HG03442 (cell line): ENCODE data around the gene ZBTB18.
"Not testable (repeated sequence)": the region's sequence is repeated elsewhere in the genome, so short reads cannot be mapped to it uniquely, and the experiment has no call there.

ENCODE experiments used
- ATAC-seq: cut with Tn5 transposase; IDR thresholded peaks from one replicate; pipeline ENCODE4 v1.9.1; 2021; ENCODE audit warnings: mild to moderate bottlenecking, moderate library complexity; ENCODE audit not compliant: unreplicated experiment

The ZBTB18 gene

DNA sequence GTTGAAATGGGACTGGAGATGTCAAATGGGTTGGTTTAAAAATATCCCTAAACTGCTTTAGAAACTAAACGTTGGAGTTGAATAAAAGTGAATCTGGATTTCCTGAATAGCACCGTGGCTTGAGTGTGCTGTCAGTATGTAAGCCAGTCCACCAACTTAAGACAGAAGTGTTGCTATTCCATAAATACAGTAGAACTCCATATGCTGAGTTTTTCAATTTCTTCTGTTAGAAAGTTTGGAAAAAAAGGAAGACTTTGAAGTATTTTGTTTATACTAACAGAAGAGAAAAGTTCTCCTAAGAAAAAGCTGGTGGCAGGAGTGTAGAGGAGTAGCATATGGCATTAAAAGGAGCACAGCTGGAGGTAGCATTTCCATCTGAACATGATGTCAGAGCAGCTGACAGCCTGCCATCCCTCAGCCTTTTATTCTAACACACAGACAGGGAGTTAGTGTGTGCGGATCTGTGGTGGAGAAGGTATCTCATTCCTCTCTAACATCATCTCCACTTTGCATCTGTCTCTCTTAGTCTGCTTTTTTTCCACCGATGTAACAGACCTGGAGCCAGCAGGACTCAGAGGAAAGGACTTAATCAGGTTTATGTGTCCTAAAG is at the start of gene ZBTB18:
Gene ZBTB18, plus strand, starts transcription at position 449 of the 610 bp plus-strand sequence. Its CDS starts 149 bp downstream, at position 598.
- no peak for ATAC-seq

DNA sequence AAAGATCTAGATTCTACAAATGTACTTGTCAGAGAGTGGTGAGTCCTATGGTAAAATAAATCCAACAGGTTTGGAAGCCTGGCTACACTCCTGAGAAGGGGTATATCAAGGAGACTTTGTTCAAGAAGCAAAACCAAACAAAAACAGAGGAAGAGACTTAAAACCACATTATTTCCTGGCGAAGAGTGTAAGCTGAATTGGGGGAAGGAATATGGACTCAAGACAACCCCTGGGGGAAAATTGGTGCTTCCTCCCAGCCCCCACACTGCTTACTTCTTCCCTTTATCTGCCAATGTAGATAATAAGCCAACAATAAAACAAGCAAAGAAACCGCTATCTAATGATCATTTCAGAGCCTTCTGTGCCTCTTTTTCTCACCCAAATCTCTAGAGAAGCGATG is 48.4 kb upstream of the ZBTB18 start:
- ATAC-seq, result no peak

DNA sequence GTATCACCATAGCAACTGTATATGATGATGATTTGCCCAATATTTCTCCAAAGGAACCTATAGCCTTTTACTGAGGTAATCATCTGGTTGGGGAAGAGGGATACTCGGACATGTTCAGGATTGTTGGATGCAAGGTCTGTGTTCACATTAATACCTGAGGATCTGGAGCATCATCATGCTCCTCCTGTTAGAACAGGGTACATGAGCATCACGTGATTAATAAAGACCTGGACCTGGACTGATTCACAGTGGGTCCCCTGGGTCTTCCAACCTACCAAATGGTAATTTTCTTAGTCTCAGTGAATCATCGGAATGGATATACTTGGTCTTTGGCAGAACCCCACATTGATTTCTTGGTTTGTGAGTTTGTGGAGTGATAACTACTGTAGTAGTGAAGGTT is 45.6 kb upstream of the ZBTB18 start:
- ATAC-seq, result no peak

DNA sequence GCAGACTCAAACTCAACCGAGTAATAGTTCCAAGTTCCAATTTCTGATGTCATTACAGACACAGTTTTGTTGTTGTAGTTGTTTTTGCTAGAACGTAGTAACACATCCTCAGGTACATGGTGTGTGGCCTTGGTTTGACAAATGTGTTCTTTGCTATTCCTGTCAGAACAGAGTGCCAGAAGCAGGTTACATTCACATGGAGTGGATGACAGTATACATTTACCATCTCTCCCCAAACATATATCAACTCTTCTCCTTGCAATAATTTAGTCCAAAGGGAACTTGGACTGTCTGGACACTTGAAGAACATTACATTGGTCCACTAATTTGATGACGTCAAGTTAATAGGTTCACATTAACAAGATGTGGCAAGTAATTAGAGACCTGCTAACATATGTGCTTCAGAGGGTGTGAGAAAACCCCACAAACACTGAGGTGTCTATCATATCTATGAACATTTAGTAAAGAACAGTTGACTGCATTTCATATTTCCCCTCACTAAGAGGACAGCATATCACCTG is 44.6 kb upstream of the ZBTB18 start:
- ATAC-seq, result no peak

DNA sequence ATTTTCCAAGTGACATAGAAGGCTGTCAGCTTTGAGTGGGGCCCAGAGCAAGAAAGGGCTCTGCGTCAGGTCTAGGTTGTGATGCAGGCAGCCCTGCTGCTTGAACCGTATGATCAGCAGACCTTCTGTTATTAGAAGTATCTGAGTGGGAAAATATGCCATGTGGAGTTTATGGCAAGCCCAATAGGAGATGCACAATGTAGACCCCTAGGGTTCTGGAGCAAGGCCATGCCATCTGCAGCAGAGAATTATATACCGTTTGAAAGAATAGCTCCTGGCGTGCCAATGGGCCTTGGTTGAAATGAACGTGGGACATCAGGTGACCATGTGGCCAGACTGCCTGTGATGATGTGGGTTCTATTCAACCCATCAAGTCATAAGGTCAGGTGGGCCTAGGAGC is 44.1 kb upstream of the ZBTB18 start:
- no peak for ATAC-seq

DNA sequence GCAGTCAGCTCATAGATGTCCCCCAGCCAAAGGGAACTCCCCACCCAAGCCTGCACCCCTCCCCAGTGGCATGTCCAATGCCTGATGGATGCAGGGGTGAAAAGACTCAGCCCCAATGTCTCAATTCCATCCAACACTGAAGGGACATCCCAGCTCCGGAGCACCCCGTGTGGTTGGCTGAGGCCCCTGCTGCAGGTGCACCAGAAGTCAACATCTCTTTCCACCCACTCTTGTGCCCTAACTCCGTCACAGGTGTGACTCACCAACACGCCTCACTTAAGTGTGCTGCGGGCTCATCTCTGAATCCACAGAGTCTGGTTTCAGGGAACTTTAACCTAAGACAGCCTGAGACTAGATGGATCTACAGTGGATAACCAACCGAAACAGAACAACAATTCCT is 40.9 kb upstream of the ZBTB18 start:
- ATAC-seq, result no peak

DNA sequence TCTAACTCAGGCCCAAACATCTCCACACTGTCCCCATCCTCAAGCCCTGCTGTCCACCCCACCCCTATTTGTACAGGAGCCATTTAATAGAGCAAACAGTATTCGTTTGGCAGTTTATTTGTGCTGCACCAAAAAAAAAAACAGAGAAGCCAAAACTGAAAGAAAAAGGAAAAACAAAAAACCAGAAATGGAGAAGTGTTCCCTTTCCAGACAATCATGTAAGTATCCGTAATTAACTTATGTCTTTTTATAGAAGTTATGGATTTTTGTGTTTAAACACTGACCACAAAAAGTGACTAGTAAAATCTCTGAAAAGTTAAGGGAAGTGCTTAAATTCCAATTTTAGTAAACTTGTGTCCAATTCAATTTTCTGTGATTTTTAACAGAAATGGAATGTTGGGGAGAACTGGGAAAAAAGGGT is 40.4 kb upstream of the ZBTB18 start:
- ATAC-seq, result no peak

DNA sequence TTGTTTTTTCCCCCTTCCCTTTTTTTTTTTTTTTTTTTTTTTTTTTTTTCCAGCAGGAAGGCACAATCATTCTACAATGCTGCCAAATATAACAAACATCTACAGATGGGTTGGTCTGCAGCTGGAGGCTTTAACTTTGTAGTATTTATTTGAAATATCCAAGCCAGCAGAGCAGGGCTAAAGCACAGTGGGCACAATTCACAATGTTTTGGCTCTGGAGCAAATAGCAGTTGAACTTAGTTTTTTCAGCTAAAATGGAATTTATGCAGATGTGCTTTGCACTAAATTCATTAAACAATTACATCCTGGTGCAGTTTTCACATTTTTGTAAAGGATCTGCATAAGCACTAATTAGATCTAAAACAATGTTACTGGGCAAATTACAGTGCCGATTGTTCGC is 39.8 kb upstream of the ZBTB18 start:
- no peak for ATAC-seq

DNA sequence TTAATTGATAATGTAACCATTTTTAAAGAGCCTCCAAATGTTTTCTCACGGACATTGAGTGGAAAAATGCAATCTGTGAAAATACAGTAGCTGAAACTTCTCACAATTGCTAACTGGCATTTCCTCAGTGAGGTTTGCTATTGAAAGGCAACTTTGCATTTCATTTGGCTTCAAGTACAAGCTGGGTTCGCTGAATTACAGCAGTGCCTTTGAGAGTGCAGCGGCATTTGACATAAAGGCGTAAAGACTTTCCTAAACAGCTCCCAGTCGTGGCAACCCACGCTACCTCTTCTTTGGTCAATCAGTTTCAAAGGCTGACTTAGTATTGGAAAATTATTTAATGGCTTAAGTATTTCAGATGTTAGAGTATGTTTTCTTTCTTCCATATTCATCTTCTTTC is 39.3 kb upstream of the ZBTB18 start:
- no peak for ATAC-seq

DNA sequence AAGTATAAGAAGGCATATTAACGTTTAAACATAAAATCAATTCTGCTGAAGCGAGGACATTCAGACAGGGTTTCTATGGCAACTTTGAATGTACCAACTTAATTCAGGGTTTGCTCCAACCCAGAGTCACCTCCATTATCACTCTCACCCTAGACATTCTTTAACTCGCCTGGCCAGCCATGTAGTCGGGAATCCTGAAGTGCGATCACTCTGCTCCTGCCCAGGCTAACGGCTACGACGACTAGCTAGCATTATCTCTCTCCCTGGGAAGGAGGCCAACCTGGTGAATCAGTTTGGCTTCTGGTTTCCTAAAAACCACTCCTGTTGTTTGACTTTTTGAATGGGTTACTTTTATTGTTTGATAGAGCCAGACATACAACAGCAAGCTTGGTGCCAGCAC is 38.9 kb upstream of the ZBTB18 start:
- ATAC-seq, result no peak

DNA sequence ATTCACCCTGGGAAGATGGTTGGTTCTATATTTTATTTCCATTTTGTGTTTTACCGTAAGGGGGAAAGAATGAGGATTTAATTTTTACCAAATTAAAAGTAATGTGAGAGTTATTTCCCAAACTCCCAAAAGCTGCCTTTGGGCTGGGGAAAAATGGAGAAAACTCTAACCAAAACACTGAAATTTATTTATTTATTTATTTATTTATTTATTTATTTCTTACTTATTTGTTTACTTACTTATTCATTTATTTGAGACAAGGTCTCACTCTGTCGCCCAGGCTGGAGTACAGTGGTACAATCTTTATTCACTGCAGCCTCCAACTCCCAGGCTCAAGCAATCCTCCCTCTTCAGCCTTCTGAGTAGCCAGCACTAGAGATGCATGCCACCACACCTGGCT is 38.0 kb upstream of the ZBTB18 start:
- no peak for ATAC-seq

DNA sequence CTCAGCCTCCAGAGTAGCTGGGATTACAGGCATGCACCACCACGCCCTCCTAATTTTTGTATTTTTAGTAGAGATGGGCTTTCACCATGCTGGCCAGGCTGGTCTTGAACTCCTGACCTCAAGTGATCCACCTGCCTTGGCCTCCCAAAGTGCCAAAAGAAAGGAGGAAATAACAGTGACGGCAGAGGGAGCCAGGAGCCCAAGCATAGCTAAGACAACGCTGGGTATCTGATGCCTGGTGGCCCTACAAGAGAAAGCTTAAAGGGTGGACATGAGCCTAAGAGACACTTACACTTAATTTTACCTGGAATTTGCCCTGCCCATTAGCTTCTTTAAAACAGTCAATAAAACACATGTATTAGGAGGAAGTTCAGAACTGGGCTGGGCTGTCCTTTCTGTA is 36.2 kb upstream of the ZBTB18 start:
- not testable (repeated sequence) for ATAC-seq

DNA sequence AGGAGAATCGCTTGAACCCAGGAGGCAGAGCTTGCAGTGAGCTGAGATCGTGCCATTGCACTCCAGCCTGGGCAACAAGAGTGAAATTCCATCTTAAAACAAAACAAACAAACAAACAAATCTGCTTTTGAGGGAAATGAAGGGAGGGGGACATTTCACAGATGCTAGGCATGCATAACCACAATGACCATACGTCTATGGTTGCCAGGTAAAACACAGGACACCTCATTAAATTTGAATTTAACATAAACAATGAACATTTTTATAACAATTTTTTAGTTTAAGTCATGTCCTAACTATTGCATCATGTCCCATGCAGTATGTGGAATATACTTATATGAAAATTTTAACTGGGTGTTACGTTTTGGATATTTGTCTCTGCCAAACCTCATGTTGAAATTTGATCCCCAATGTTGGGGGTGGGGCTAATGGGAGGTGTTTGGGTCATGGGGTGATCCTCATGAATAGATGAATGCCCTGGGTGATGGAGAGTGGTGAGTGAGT is 31.0 kb upstream of the ZBTB18 start:
- no peak for ATAC-seq

DNA sequence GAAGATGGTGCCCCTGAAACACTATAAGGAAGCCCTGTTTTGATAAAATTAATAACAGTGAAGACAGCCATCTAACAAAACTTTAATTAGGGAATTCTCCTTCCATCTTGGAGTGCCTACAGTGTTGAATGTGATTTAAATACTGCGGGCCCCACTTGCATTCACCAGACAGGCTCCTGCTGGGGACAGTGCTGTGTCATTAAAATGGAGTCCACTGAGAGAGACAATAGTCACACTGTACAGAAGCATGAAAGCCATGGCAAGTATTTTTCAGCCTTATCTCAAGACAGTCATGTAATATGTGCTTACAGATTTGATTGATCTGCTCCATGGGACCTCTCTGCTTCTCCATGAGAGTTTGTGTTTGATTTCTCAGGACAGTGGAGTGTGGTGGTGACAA is 29.7 kb upstream of the ZBTB18 start:
- ATAC-seq, result no peak

DNA sequence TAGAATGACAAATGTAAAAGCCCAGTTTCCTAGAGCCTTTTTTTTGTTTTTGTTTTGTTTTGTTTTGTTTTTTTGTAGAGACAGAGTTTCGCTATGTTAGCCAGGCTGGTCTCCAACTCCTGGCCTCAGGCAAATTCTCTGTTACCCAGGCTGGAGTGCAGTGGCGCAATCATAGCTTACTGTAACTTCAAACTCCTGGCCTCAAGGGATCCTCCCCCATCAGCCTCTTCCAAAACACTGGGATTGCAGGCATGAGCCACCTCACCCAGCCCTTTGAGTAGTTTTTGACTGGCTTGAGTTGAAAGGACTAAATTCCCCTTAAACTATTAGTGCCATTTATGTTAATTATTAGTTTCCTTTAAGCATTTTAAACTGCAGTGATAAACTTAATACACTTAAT is 28.8 kb upstream of the ZBTB18 start:
- ATAC-seq, result no peak

DNA sequence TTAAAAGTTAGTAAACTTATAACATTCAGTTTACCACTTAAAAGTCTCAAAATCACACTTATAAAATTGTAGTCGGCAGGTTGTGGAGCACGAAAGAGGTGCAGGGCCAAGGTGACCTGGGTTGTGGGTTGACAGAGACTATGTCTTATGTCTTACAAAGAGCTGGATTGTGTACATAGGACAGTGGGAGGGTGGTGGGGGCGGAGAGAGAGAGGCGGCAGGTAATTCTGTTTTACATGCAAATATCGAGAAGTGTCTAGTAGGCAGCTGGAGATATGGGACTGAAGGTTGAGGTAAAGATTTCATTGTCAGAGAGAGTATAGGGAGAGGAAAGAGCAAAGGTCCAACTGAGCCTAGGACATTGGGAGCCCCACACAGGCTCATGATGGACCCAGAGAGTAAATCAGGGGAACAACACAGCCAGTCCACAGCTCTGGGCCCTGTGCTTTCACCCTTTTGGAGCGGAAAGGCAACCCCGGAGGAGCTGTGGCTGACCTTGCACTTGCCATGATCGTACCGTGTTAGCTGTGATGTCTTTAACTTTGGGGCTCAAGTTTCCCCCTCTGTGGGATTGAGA is 28.1 kb upstream of the ZBTB18 start:
- no peak for ATAC-seq

DNA sequence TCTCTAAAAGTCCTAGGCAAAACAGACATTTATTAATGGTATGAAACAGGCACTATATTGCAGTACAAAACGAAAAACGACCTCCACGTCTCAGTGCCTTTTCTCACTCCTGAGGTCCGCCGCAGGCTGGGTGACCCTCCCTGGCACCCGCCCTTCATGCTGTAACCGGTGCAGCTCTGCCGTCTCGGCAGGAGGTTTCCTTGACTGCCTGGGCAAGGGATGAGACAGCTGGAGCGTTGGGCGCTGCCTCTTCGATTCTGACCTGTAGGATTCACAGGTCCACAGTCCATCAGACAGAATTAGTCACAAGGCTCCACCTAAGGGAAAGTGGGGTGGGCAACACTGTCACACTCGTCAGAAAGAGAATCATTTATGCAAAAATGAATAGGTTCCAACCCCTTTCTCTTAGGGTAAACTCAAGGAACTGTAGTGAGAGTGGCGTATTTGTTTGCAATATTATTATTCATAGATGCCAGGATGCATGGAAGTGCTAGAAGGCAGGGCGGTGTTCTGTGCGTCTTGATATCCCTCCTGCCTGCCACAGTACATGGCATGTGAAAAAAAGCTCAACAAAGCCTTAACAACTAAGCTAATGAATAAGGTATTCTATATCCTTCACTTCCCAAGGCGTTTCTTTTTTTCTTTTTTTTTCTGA is 23.5 kb upstream of the ZBTB18 start:
- ATAC-seq, result no peak

DNA sequence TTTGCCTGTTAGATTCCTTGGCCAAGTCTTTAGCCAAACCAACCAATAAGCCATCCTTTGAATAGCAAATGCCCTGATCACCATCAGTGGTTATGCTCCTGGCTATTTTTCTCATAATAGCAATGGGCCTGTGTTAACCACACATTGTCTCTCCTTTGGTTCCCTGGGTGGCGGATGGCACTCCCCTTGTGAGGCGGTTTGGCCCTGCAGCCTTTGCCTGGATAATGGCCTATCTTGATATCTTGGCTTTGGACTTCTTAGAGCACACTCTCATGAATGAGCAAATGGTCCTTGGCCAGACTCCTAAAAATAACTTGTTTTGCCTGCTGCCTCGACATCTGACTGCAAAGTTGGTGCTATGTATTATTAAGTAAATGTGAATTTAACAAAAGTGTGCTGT is 22.4 kb upstream of the ZBTB18 start:
- ATAC-seq, result no peak

DNA sequence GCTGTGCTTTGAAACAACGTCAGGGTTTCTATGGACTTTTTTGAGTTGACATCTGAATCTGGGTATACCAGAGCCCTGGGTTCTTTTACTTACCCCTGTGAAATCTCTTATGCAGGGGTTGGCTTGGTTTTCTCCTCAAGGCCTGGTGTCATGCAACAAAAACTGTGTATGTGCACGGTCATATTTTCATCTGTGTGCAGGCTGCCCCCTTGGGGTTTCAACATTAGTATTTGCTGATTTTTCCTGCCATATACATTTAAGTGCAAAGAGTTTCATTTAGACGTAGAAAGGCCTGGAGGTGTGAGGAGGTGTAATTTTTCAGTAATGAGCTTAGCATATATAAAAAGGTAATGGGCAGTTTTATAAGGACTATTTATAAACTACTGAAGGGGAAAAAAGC is 22.0 kb upstream of the ZBTB18 start:
- ATAC-seq, result no peak

DNA sequence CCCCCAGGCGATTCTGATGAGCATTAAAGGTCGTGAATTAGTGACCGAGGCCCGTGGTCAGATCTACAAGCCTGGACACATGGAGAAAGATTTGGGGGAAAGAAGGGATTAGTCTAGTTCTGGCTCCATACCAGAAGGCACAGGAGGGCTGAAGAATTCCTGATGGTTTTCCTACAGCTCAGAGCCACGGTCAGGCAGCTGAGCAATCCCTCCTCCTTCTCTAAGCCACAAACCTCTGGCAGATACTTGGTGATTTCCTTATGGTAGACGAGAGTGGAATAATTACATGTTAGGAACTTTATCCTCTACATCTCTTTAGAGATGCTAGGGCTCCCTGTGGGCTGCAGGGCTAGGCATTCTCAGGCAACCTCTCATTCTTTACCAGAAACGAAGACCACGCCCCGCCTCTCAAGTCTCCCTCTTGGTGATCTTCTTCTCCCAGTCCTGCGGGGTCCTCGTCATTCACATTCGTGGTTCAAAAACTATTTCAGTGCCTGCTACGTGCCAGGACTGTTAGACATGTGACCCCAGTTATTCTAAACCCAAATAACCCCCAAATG is 20.5 kb upstream of the ZBTB18 start:
- ATAC-seq, result no peak

DNA sequence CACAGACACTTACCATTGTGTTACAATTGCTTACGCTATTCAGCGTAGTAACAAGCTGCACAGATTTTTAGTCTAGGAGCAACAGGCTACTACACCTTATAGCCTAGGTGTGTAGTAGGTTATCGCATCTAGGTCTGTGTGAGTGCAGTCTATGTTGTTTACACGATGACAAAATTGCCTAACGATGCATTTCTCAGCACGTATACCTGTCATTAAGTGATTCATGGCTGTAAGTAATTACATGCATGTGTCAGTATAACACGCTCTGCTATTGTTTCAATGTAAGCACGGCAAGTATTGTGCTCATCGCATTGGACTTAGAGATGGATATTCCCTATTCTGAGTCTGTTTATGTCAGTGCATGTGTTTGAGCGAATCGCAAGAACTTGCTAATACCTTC is 15.7 kb upstream of the ZBTB18 start:
- no peak for ATAC-seq

DNA sequence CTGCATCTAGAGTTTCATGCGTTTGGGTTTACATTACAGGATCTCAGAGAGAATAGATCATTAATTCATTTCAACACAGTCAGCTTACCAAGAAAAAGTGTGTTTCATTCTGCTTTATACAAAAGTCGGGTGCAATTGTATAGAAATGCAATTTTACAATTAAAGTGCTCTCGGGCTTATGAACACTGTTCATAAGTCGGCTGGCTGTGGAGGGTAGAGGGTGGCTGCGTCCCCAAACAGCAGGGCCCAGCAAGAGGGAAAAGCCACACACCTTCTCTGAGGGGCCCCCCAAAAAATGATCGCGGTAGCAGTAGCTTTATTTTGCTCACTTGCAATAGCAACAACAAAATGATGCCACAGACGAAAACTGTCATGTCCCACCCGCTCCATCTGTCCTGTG is 13.8 kb upstream of the ZBTB18 start:
- ATAC-seq, result no peak
